ENCODE results near the gene RYR2.

- TF ChIP-seq CTCF (IDR thresholded peaks at IDR 0.05) (no peak), POLR2A (IDR thresholded peaks at IDR 0.05) (no peak), EP300 (IDR thresholded peaks at IDR 0.05) (no peak)
These were observed 12.0 kb upstream of the RYR2 start for GRCh38 chr1:237029850-237030535.

Measured in tibial nerve (tissue), 4 donors.